Heart right ventricle (tissue), 16 donors: ENCODE data around the gene PCNX3. TPM values are rescaled to one million over a fixed set of nuclear protein-coding genes. Genes with fewer than 3 reads are reported as not detected.

Experiments
- ATAC-seq, 8 donors: fragments of 200-7000 bp; cut with Tn5 transposase; one replicate each; pipeline ENCODE4 v1.9.1; 2020; ENCODE audit warnings: mild to moderate bottlenecking in 8 of 8, moderate library complexity in 8 of 8, moderate number of reproducible peaks in 1 of 8
- DNase-seq, 2 donors: peaks; one replicate each; pipeline ENCODE4 v3.0.0-alpha.2; 2020
- H3K27ac ChIP-seq, 10 donors: fragments of 200-600 bp; sonication (generic) in 2 of 10; one replicate each; pipeline versions ENCODE4 v1.5.0 to v1.8.0; 2020 to 2022; ENCODE audit warnings: mild to moderate bottlenecking in 3 of 10
- H3K27me3 ChIP-seq, 7 donors: fragments of 200-600 bp; one replicate each; pipeline ENCODE4 v1.8.0; 2021 to 2022; ENCODE audit warnings: mild to moderate bottlenecking in 2 of 7
- H3K36me3 ChIP-seq, 9 donors: fragments of 200-600 bp; sonication (generic) in 1 of 9; one replicate each; pipeline versions ENCODE4 v1.5.0 to v1.8.0; 2020 to 2022; ENCODE audit warnings: mild to moderate bottlenecking in 2 of 9
- H3K4me1 ChIP-seq, 9 donors: fragments of 200-600 bp; sonication (generic) in 1 of 9; one replicate each; pipeline versions ENCODE4 v1.5.0 to v1.8.0; 2020 to 2022; ENCODE audit warnings: mild to moderate bottlenecking in 4 of 9
- H3K4me3 ChIP-seq, 10 donors: fragments of 200-600 bp; sonication (generic) in 2 of 10; one replicate each; pipeline versions ENCODE4 v1.5.0 to v1.8.0; 2020 to 2022; ENCODE audit warnings: mild to moderate bottlenecking in 7 of 10, moderate library complexity in 2 of 10
- H3K9me3 ChIP-seq, 11 donors: fragments of 200-600 bp in 10 of 11; sonication (generic) in 2 of 11; one replicate each; pipeline versions ENCODE4 v1.5.0 to v1.8.0; 2013 to 2022; ENCODE audit warnings: mild to moderate bottlenecking in 2 of 11, control low read depth in 1 of 11, moderate library complexity in 1 of 11
- CTCF ChIP-seq, 9 donors: fragments of 200-600 bp; sonication (generic) in 2 of 9; IDR thresholded peaks; one replicate each; pipeline versions ENCODE4 v1.5.0 to v1.8.0; 2021 to 2022; ENCODE audit warnings: antibody characterized with exemption in 9 of 9, mild to moderate bottlenecking in 5 of 9, moderate library complexity in 1 of 9
- WGBS, 2 donors: extraction: QIAGEN DNeasy Blood & Tissue Kit; methylation state at CpG; one replicate each; pipeline ENCODE4 v1.1.7; 2013; ENCODE audit warnings: inconsistent platforms in 1 of 2; 5-methylcytosine and 5-hydroxymethylcytosine counted together
- intact Hi-C, 10 donors: fragments of 100-400 bp; cut with DNase I; formaldehyde crosslinking; loops; one replicate each; pipeline versions ENCODE4 v1.11.1 to v1.14.2; 2022
- polyA plus RNA-seq, 2 donors: library from polyadenylated mRNA; stranded (reverse); fragments of 200-250 nt; gene quantifications; one replicate each; pipeline ENCODE4 v1.2.3, GENCODE V29; 2013
- total RNA-seq, 10 donors: library from RNA; stranded (reverse); fragmentation: NEBNext Ultra II Directional in 3 of 10; extraction: Animal tissue kit (Norgen Biotek cat#: 25700) in 3 of 10; gene quantifications; one replicate each; pipeline versions ENCODE4 v1.2.1 to v1.2.4, GENCODE V29; 2021 to 2023
- donor health status: Arrhythmogenic right ventricular cardiomyopathy.
- donor health status: ischemic (EF 13 %, LVEDD 7.1; RV severe dilation, severe dysfunction).
- donor health status: healthy with polysubstance abuse.
- donor health status: DM: no; HTN: yes; CAD: no.
- donor health status: DM: no; HTN: no; CAD: no.
- donor health status: ischemic (EF 25% LVEDD 6.9; RV normal size, moderate dysfunction).
- donor health status: ischemic (EF 25% LVEDD 5.7; RV mildly dilated, moderate dysfunction).
- donor health status: healthy.
- donor health status: DM: yes; HTN: yes; CAD: no.
- donor health status: Ischemic cardiomyopathy.
- donor health status: ischemic (EF 35%, LVEDD 5.7; RV mildly dilated, moderate dysfunction).
- donor health status: nonischemic (EF 11% LVEDD 7.7; RV severe dilation, severe dysfunction).
- donor health status: DM: yes; HTN: yes; CAD: no.
- donor health status: PGD.
- donor health status: ischemic (EF 29% LVEDD 5.4; RV normal size, mild dysfunction).
- donor health status: nonischemic (EF 23%, LVEDD 6.1; RV moderate dilation, normal function).

PCNX3 gene
- total and polyA plus RNA-seq, 12 donors, result 9.4 to 16.9 (median 11.7) TPM

- H3K4me1 ChIP-seq, result peaks cover 37 to 76% (median 68%) of the 10 kb centered on the region in 9 donors
- H3K36me3 ChIP-seq, result peaks cover 0 to 9% (median 0%) of the 10 kb centered on the region in 9 donors
- no peaks in the 10 kb centered on the region for H3K9me3 ChIP-seq
- ATAC-seq (peak; percentile 59 to 68 (median 61)), DNase-seq (peak; percentile 94 to 97)
- WGBS, 2 donors, result 2 to 3% methylated on average over 54 to 60 of the region's 67 CpGs
- H3K4me3 ChIP-seq, result peak overlapping the region; percentile 3 to 98 (median 84)
- intact Hi-C loops, result loop anchor here in 7 of 10 donors (2.0 to 5.0 kb wide), 5 partner anchors 33 to 343 kb away; partner anchors contain the start of genes MAP3K11 (in 5 of the 7), PCNX3 (in 3 of the 7), C11orf68 (in 1 of the 7) and DRAP1 (in 1 of the 7)
- H3K27me3 ChIP-seq, result no peaks in the 10 kb centered on the region
- peak overlapping the region; percentile 89 to 100 (median 96) for H3K27ac ChIP-seq
- peak; percentile 95 to 100 (median 99) for TF ChIP-seq CTCF (IDR thresholded peaks at IDR 0.05)
Observed at GRCh38 chr11:65574109-65574810, 41.3 kb upstream of the PCNX3 start.

GRCh38 chr11:65574811-65575567, 40.6 kb upstream of the PCNX3 start:
- Histone ChIP-seq H3K27me3 (no peaks in the 10 kb centered on the region), H3K9me3 (no peaks in the 10 kb centered on the region), H3K27ac (peak overlapping the region; percentile 89 to 100 (median 96)), H3K4me3 (peak overlapping the region; percentile 20 to 98 (median 84)), H3K4me1 (peaks cover 37 to 72% (median 64%) of the 10 kb centered on the region in 9 donors), H3K36me3 (peaks cover 0 to 16% (median 7%) of the 10 kb centered on the region in 9 donors)
- intact Hi-C loops, result loop anchor here in 7 of 10 donors (2.0 to 5.0 kb wide), 6 partner anchors 32 to 342 kb away; partner anchors contain the start of genes MAP3K11 (in 5 of the 7), PCNX3 (in 3 of the 7), C11orf68 (in 1 of the 7) and DRAP1 (in 1 of the 7)
- TF ChIP-seq CTCF (IDR thresholded peaks at IDR 0.05), result no peak
- no peak for DNase-seq
- ATAC-seq, result no peak
- 28 to 30% methylated on average over 28 of the region's 28 CpGs for WGBS, 2 donors

- Histone ChIP-seq H3K4me1 (peaks cover 37 to 70% (median 61%) of the 10 kb centered on the region in 9 donors), H3K27ac (peak within 1 kb of the TSS; percentile 89 to 100 (median 96)), H3K9me3 (no peaks in the 10 kb centered on the region), H3K36me3 (peaks cover 0 to 24% (median 14%) of the 10 kb centered on the region in 9 donors), H3K4me3 (peak within 1 kb of the TSS; percentile 75 to 98 (median 84)), H3K27me3 (no peaks in the 10 kb centered on the region)
- no peak for TF ChIP-seq CTCF (IDR thresholded peaks at IDR 0.05)
- ATAC-seq (peak in 7 of 8 donors; percentile 0 to 35 (median 11)), DNase-seq (peak; percentile 73 to 83)
- 1 to 2% methylated on average over 47 to 69 of the region's 69 CpGs for WGBS, 2 donors
- intact Hi-C loops, result loop anchor here in 4 of 10 donors (2.0 to 5.0 kb wide), 2 partner anchors 39 to 82 kb away; partner anchors contain the start of genes MAP3K11 (in 3 of the 4) and PCNX3 (in 3 of the 4)
Observed at GRCh38 chr11:65575568-65576231, 39.9 kb upstream of the PCNX3 start, which contains the start of gene EHBP1L1. TSS of gene EHBP1L1 (plus strand) at chr11:65576053. CDS start at chr11:65576303, 250 bp downstream.
